Activated CD4-positive, alpha-beta T cell treated with anti-CD3 and anti-CD28 coated beads for 24 hours (primary cell): ENCODE data around the gene HOXA10.
A peak's percentile ranks its signal among the peaks of the same experiment; 100 is the strongest.

ENCODE experiments used
- DNase-seq, 2 donors: peaks; one replicate each; pipeline ENCODE4 v3.0.0-alpha.2; 2020; ENCODE audit warnings: low read depth in 2 of 2

Gene HOXA10

DNA sequence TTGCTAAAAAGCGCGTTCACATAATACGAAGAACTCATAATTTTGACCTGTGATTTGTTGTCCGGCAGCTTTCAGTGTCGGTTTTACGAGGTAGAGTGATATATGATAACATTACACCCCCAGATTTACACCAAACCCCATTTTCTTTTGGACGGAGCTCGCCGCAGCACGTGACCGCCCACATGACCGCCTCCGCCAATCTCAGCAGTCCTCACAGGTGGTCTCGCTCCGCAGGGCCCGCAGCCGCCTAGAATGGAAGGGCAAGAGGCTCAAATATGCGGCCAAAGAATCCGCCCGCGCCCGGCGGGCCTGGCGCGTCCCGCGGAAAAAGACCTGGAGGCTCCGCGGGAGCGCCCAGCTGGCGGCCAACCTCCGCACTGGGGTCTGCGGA lies 17.6 kb downstream of the HOXA10 start, which contains the start of gene HOXA7:
Gene HOXA7, minus strand, starts transcription at position 168 of the 391 bp plus-strand sequence. Its CDS starts 130 bp downstream, at position 38.
- no peak for DNase-seq

DNA sequence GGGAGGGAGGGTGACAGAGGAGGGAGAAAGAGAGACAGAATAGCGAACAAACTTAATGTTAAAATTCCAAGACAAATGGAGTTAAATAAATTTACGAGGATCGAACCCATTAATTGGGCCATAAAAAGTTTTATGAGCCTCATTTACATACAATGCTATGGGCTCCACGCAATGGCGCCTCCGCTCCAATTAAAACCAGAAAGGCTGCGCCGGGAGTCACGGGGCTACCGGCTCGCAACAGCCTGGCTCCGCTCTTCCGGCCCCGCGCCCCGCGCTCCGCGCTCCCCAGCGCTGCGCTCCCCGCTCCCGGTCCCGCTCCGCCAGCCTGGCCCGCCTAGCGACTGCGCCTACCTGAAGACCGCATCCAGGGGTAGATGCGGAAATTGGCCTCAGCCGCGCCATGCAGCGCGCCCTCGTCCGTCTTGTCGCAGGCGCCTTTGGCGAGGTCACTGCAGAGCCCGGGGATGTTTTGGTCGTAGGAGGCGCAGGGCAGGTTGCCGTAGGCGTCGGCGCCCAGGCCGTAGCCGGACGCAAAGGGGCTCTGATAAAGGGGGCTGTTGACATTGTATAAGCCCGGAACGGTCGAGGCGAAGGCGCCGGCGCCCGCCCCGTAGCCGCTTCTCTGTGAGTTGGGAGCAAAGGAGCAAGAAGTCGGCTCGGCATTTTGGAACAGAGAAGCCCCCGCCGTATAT lies 18.2 kb downstream of the HOXA10 start:
- no peak for DNase-seq

GRCh38 chr7:27154901-27155815 lies 19.0 kb downstream of the HOXA10 start:
- DNase-seq: no peak

GRCh38 chr7:27154369-27154768 lies 19.8 kb downstream of the HOXA10 start:
- DNase-seq: no peak

GRCh38 chr7:27153526-27153925 lies 20.6 kb downstream of the HOXA10 start:
- DNase-seq: no peak

- no peak for DNase-seq
Observed at GRCh38 chr7:27152816-27153442, 21.2 kb downstream of the HOXA10 start.

- DNase-seq: no peak
Observed at GRCh38 chr7:27151931-27152815, 21.9 kb downstream of the HOXA10 start, which contains the start of gene HOXA3. TSS of gene HOXA3 (minus strand) at chr7:27152583. CDS start at chr7:27110640, 41,943 bp downstream.

- DNase-seq: no peak
Observed at GRCh38 chr7:27151341-27151930, 22.7 kb downstream of the HOXA10 start.

DNA sequence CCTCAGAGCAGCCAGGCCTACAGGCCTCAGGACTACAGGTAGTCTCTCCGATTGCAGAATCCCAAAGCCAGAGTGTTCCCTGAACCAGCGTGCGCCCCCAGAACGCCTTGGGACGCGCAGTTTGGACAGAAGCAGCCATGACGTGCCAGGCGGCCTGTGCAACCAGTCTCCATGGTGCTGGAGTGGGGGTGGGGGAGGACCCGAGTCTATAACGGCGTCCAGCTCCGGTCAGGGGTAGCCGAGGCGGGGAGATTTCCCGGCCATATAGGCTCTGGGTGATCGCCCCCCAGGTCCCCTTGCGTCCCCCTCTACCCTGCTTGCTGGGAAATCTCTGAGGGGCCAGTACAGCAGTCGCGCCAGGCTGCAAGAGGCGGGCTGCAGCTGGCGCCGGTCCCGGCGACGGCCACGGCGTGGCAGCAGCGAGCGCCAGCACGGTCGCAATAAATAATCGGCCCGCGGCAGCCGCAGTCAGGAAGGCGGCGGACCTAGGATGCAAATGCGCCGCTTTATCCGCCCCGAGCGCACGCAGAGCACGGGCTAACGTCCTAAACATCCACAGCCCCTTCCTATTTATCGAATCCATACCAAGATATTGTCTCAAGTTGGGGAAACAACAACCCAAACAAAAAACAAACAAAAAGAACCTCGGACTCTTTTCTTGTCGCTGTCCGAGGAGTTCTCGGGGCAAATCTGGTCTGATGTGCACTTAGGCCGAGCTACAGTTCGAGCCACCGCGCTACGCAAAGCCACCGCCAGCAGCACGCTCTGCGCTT lies 23.4 kb downstream of the HOXA10 start:
- peak; percentile 41 to 55 for DNase-seq

GRCh38 chr7:27149842-27150567 lies 24.1 kb downstream of the HOXA10 start:
- DNase-seq: no peak

GRCh38 chr7:27148756-27149641 lies 25.1 kb downstream of the HOXA10 start:
- DNase-seq: no peak

- no peak for DNase-seq
Observed at GRCh38 chr7:27148031-27148755, 25.9 kb downstream of the HOXA10 start.

DNA sequence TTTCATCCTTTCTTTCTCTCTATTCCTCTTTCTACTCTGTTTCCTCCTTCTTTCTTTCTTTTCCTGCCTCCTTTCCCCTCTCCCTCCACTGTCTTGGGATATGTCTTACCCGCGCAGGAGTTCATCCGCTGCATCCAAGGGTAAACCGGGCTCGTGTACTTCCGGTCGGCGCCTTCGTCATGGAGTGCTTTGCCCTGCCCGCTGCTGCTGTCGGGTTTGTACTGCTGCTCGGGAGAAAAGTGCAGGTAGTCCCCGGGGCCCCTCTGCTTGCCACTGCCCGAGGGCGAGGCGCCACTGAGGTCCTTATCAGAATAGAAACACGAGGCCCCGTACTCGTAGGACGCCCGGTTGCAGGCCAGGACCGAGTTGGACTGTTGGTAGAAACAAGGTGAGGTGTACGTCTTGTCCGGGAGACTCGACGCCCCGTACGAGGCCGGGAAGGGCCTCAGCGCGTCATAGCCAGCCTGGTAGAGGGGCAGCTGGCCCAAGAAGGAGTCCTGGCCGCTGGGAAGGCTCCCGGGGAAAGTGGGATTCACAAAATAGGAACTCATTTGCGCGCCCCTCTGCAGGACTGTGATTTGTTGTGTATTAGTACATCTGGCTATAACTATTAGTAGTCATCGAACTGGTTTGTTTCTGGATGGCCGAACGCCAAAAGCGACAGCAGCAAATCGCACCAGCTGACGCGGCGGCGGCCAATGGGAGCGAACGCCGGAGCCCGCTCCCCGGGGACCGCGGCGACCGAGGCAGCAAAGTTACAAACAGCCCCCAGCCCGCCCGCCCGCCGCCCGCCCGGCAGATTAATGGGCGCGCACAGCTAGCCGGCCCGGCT lies 26.7 kb downstream of the HOXA10 start, which contains the start of gene HOXA6:
Gene HOXA6, minus strand, starts transcription at position 576 of the 832 bp plus-strand sequence. Its CDS starts 25 bp downstream, at position 551.
- no peak for DNase-seq

GRCh38 chr7:27146491-27147198 lies 27.5 kb downstream of the HOXA10 start:
- no peak for DNase-seq

DNA sequence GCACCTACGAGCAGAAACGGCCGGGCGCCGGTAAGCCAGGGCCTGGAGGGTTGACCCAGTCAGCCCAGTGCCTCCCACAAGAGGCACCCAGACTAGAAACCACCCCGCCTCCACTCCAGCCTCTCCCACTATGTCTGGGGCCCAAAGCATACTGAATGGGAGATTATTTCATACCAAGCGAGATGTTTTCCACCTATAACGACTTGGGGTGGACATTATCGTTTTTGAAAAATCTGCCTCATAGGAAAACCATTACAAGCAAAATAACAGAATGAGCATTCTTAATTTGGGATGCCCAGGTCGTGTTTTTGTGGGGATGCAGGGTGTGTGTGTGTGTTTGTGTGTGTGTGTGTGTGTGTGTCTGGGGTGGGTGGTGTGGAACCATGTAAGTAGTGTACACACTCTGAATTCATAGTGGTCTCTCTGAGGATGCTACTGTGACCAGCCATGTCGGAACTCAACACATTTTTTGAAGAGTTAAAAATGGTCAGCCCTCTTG lies 28.2 kb downstream of the HOXA10 start:
- no peak for DNase-seq
